Activated CD8-positive, alpha-beta T cell treated with anti-CD3 and anti-CD28 coated beads for 36 hours (primary cell): ENCODE measurements around the gene COMMD3. TPM values are rescaled to one million over a fixed set of nuclear protein-coding genes. Genes with fewer than 3 reads are reported as not detected.

Source experiments
- ATAC-seq: fragments of 200-7000 bp; cut with Tn5 transposase; one replicate; pipeline ENCODE4 v1.10.0; 2021; ENCODE audit warnings: mild to moderate bottlenecking, moderate library complexity
- CTCF ChIA-PET: fragments of 350-600 bp; sonication (Branson Sonifier 250); formaldehyde crosslinking; loops from one replicate; lab custom pipeline; 2021; ENCODE audit warnings: antibody characterized with exemption; lab: Charles Lee
- POLR2A ChIA-PET: fragments of 350-600 bp; sonication (Branson Sonifier 250); formaldehyde crosslinking; loops from one replicate; lab custom pipeline; 2021; ENCODE audit warnings: antibody characterized with exemption; lab: Charles Lee
- DNase-seq: peaks from one replicate; pipeline ENCODE4 v3.0.0-alpha.2; 2020
- H3K27ac Mint-ChIP-seq: one replicate; pipeline ENCODE4 v1.8.0; 2021; ENCODE audit warnings: mild to moderate bottlenecking, mixed read lengths
- H3K27me3 Mint-ChIP-seq: one replicate; pipeline ENCODE4 v1.8.0; 2021; ENCODE audit warnings: mixed read lengths
- H3K36me3 Mint-ChIP-seq: one replicate; pipeline ENCODE4 v1.8.0; 2021; ENCODE audit warnings: low read depth, mixed read lengths
- H3K4me1 Mint-ChIP-seq: one replicate; pipeline ENCODE4 v1.8.0; 2021; ENCODE audit warnings: low read depth, mixed read lengths
- H3K4me3 Mint-ChIP-seq: one replicate; pipeline ENCODE4 v1.8.0; 2021; ENCODE audit warnings: mild to moderate bottlenecking, moderate library complexity, mixed read lengths
- H3K9me3 Mint-ChIP-seq: one replicate; pipeline ENCODE4 v1.8.0; 2021; ENCODE audit warnings: mixed read lengths
- CTCF ChIP-seq: fragments of 200-600 bp; IDR thresholded peaks from one replicate; pipeline ENCODE4 v1.8.0; 2022; ENCODE audit warnings: antibody characterized with exemption, mild to moderate bottlenecking
- intact Hi-C: fragments of 100-400 bp; cut with micrococcal nuclease; formaldehyde crosslinking; loops from one replicate; pipeline ENCODE4 v1.10.0; 2022
- total RNA-seq, 2 experiments: library from RNA; stranded (reverse); gene quantifications; one replicate each; pipeline ENCODE4 v1.2.3, GENCODE V29; 2021

COMMD3 gene
- total RNA-seq, 2 experiments from 2014 or later: 64.7 to 68.7 TPM

GRCh38 chr10:22334414-22335172 is 18.4 kb downstream of the COMMD3 start:
- peak overlapping the region; percentile 68 for H3K4me3 Mint-ChIP-seq
- H3K27ac Mint-ChIP-seq: no peak overlapping the region
- peaks cover 33% of the 10 kb centered on the region for H3K4me1 Mint-ChIP-seq
- no peak for TF ChIP-seq CTCF
- ATAC-seq (no peak), DNase-seq (no peak)
- POLR2A ChIA-PET: interaction anchor here (0.7 to 1.4 kb wide), 5 partner anchors 8 to 113 kb away, joined by 3 to 4 read pairs (median 3); partner anchors contain the start of gene COMMD3
- intact Hi-C loops: no loop called here
- peaks cover 17% of the 10 kb centered on the region for H3K36me3 Mint-ChIP-seq
- CTCF ChIA-PET: no interaction called here
- peaks cover 6% of the 10 kb centered on the region for H3K9me3 Mint-ChIP-seq
- H3K27me3 Mint-ChIP-seq: peaks cover 53% of the 10 kb centered on the region

- Mint-ChIP-seq H3K4me3 (peak overlapping the region; percentile 68), H3K36me3 (peaks cover 13% of the 10 kb centered on the region), H3K9me3 (peaks cover 4% of the 10 kb centered on the region), H3K4me1 (peaks cover 36% of the 10 kb centered on the region), H3K27me3 (peaks cover 51% of the 10 kb centered on the region), H3K27ac (peak overlapping the region; percentile 76)
- no peak for TF ChIP-seq CTCF
- peak; percentile 71 for ATAC-seq
- POLR2A ChIA-PET: interaction anchor here (0.7 to 1.4 kb wide), 5 partner anchors 9 to 113 kb away, joined by 3 to 4 read pairs (median 3); partner anchors contain the start of gene COMMD3
- intact Hi-C loops: no loop called here
- CTCF ChIA-PET: no interaction called here
- peak; percentile 79 for DNase-seq
These were observed 19.2 kb downstream of the COMMD3 start for GRCh38 chr10:22335173-22335933.

GRCh38 chr10:22338185-22338900 is 22.2 kb downstream of the COMMD3 start:
- intact Hi-C loops: no loop called here
- POLR2A ChIA-PET: no interaction called here
- no peak for ATAC-seq
- DNase-seq: no peak
- Mint-ChIP-seq H3K27ac (no peak overlapping the region), H3K27me3 (peaks cover 59% of the 10 kb centered on the region), H3K9me3 (peaks cover 4% of the 10 kb centered on the region), H3K4me3 (no peak overlapping the region), H3K4me1 (peaks cover 32% of the 10 kb centered on the region), H3K36me3 (peaks cover 11% of the 10 kb centered on the region)
- CTCF ChIA-PET: interaction anchor here (0.8 kb wide), 1 partner anchor 22 kb away, joined by 3 read pairs; the partner anchor contains the start of gene COMMD3
- TF ChIP-seq CTCF: no peak

GRCh38 chr10:22338931-22339330 is 22.7 kb downstream of the COMMD3 start:
- Mint-ChIP-seq H3K4me3 (no peak overlapping the region), H3K27me3 (peaks cover 56% of the 10 kb centered on the region), H3K9me3 (no peaks in the 10 kb centered on the region), H3K4me1 (peaks cover 26% of the 10 kb centered on the region), H3K36me3 (peaks cover 5% of the 10 kb centered on the region), H3K27ac (no peak overlapping the region)
- ATAC-seq (no peak), DNase-seq (no peak)
- TF ChIP-seq CTCF: no peak
- intact Hi-C loops: no loop called here
- ChIA-PET CTCF (no interaction called here), POLR2A (no interaction called here)
